ENCODE results near the gene CCNY.

The CCNY gene

GRCh38 chr10:35488228-35488627 lies 151.9 kb downstream of the CCNY start:
- Histone ChIP-seq H3K27me3 (ENCODE audit: insufficient read depth, poor library complexity, severe bottlenecking) (no peaks in the 10 kb centered on the region), H3K4me1 (ENCODE audit: insufficient read depth, poor library complexity, severe bottlenecking) (peaks cover 3% of the 10 kb centered on the region), H3K27ac (ENCODE audit: poor library complexity, severe bottlenecking) (no peak overlapping the region), H3K36me3 (ENCODE audit: low read depth) (peaks cover 7% of the 10 kb centered on the region), H3K9me3 (ENCODE audit: severe bottlenecking) (no peaks in the 10 kb centered on the region), H3K4me3 (ENCODE audit: severe bottlenecking) (no peak overlapping the region)
- ATAC-seq (ENCODE audit: low read depth) (no peak), DNase-seq (ENCODE audit: low spot score) (no peak)
- TF ChIP-seq CTCF (IDR thresholded peaks at IDR 0.05; ENCODE audit: poor library complexity, severe bottlenecking), result no peak

GRCh38 chr10:35492386-35493195 lies 156.3 kb downstream of the CCNY start:
- Histone ChIP-seq H3K27ac (ENCODE audit: poor library complexity, severe bottlenecking) (peak overlapping the region; percentile 50), H3K36me3 (ENCODE audit: low read depth) (no peaks in the 10 kb centered on the region), H3K4me3 (ENCODE audit: severe bottlenecking) (no peak overlapping the region), H3K4me1 (ENCODE audit: insufficient read depth, poor library complexity, severe bottlenecking) (peaks cover 26% of the 10 kb centered on the region), H3K27me3 (ENCODE audit: insufficient read depth, poor library complexity, severe bottlenecking) (no peaks in the 10 kb centered on the region), H3K9me3 (ENCODE audit: severe bottlenecking) (no peaks in the 10 kb centered on the region)
- no peak for TF ChIP-seq CTCF (IDR thresholded peaks at IDR 0.05; ENCODE audit: poor library complexity, severe bottlenecking)
- DNase-seq (ENCODE audit: low spot score) (no peak), ATAC-seq (ENCODE audit: low read depth) (peak; percentile 76)

- ATAC-seq (ENCODE audit: low read depth) (peak; percentile 56), DNase-seq (ENCODE audit: low spot score) (no peak)
- no peak for TF ChIP-seq CTCF (IDR thresholded peaks at IDR 0.05; ENCODE audit: poor library complexity, severe bottlenecking)
- Histone ChIP-seq H3K4me1 (ENCODE audit: insufficient read depth, poor library complexity, severe bottlenecking) (peaks cover 26% of the 10 kb centered on the region), H3K27ac (ENCODE audit: poor library complexity, severe bottlenecking) (peak overlapping the region; percentile 50), H3K9me3 (ENCODE audit: severe bottlenecking) (no peaks in the 10 kb centered on the region), H3K4me3 (ENCODE audit: severe bottlenecking) (no peak overlapping the region), H3K36me3 (ENCODE audit: low read depth) (no peaks in the 10 kb centered on the region), H3K27me3 (ENCODE audit: insufficient read depth, poor library complexity, severe bottlenecking) (no peaks in the 10 kb centered on the region)
These were observed 157.1 kb downstream of the CCNY start for GRCh38 chr10:35493196-35494118.

GRCh38 chr10:35495521-35496119 lies 159.3 kb downstream of the CCNY start:
- H3K27me3 ChIP-seq (ENCODE audit: insufficient read depth, poor library complexity, severe bottlenecking), result no peaks in the 10 kb centered on the region

More at GRCh38 chr10:35495521-35496119, 159.3 kb downstream of the CCNY start:
- H3K4me3 ChIP-seq (ENCODE audit: severe bottlenecking), result no peak overlapping the region
- peak overlapping the region; percentile 8 for H3K27ac ChIP-seq (ENCODE audit: poor library complexity, severe bottlenecking)
- H3K36me3 ChIP-seq (ENCODE audit: low read depth), result no peaks in the 10 kb centered on the region
- ATAC-seq (ENCODE audit: low read depth) (0 out of 3 replicates have a peak, but pooled peaks have one; percentile 6), DNase-seq (ENCODE audit: low spot score) (no peak)
- no peak for TF ChIP-seq CTCF (IDR thresholded peaks at IDR 0.05; ENCODE audit: poor library complexity, severe bottlenecking)
- peaks cover 26% of the 10 kb centered on the region for H3K4me1 ChIP-seq (ENCODE audit: insufficient read depth, poor library complexity, severe bottlenecking)
- H3K9me3 ChIP-seq (ENCODE audit: severe bottlenecking), result no peaks in the 10 kb centered on the region

All from RWPE2 (cell line).